Left ventricle myocardium superior (tissue), 1 donor: ENCODE measurements around the gene FAM3C. TPM values are rescaled to one million over a fixed set of nuclear protein-coding genes. Genes with fewer than 3 reads are reported as not detected.

Experiments used
- ATAC-seq: fragments of 200-7000 bp; cut with Tn5 transposase; one replicate; pipeline ENCODE4 v1.9.1; 2020; ENCODE audit warnings: mild to moderate bottlenecking, moderate library complexity
- DNase-seq: peaks from one replicate; pipeline ENCODE4 v3.0.0-alpha.2; 2020
- intact Hi-C: fragments of 100-400 bp; cut with micrococcal nuclease; formaldehyde crosslinking; loops from one replicate; pipeline ENCODE4 v1.11.0; 2022
- total RNA-seq: library from RNA; stranded (reverse); fragmentation: NEBNext Ultra II Directional; extraction: Animal tissue kit (Norgen Biotek cat#: 25700); gene quantifications from one replicate; pipeline ENCODE4 v1.2.1, GENCODE V29; 2021
- donor health status: DM: no; HTN: yes; CAD: no; lungs with severe emphysema.

FAM3C gene
- total RNA-seq, 1 donor from 2014 or later: 42.8 TPM

GRCh38 chr7:121385056-121385799 lies 10.9 kb downstream of the FAM3C start:
- DNase-seq (no peak), ATAC-seq (no peak)
- intact Hi-C loops: no loop called here

GRCh38 chr7:121384265-121384664 lies 11.8 kb downstream of the FAM3C start:
- peak; percentile 89 for ATAC-seq
- intact Hi-C loops: no loop called here

DNA sequence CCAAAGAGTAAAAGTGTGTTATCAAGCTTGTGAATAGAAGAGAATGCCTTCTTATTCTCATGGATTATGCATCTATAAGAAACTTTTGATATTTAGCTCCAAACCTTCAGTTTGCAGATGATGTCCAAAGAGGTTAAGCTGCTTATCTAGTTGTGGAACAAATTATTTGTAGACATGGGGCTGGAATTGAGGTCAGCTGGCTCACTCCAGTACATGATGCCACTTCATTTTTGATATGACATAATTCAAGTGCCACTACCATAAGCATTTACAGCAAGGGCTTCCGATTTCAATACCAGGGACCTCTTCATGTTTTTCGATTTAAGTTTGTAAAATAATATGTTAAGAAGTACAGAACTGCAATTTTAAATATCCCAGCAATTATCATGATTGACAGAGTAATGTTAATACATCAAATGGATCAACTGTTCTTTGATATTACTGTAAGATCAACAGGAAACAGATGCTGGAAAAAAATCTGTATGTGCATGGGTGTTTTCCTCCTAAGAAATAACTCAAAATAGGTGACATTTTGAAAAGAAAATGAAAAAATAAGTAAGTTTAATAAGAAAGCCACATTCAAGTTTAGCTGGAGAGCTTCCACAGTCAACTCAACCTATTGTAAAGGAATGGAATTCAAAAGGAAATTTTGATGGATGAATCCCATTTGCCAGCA lies 12.7 kb downstream of the FAM3C start:
- intact Hi-C loops: no loop called here
- DNase-seq (no peak), ATAC-seq (peak; percentile 74)

More at GRCh38 chr7:121384265-121384664, 11.8 kb downstream of the FAM3C start:
- DNase-seq: no peak

DNA sequence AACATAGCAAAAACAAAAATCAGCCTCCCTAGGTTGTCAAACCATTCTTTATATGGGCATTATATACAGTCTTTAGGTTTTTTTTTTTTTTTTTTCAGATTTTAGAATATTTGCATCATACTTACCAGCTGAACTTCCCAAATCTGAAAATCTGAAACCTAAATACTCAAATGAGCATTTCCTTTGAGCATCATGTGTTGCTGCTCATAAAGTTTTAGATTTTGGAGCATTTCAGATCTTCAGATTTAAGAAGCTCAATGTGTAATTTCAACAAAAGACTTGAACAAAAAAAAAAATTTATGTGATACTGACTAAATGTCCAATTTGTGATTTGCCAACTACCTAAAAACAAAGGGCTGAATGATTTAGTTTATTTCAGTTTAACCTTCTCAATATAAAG lies 13.6 kb downstream of the FAM3C start:
- ATAC-seq (no peak), DNase-seq (no peak)
- intact Hi-C loops: no loop called here

GRCh38 chr7:121379930-121380329 lies 16.2 kb downstream of the FAM3C start:
- ATAC-seq (no peak), DNase-seq (no peak)
- intact Hi-C loops: no loop called here

GRCh38 chr7:121376979-121377378 lies 19.1 kb downstream of the FAM3C start:
- intact Hi-C loops: no loop called here
- DNase-seq (no peak), ATAC-seq (no peak)

DNA sequence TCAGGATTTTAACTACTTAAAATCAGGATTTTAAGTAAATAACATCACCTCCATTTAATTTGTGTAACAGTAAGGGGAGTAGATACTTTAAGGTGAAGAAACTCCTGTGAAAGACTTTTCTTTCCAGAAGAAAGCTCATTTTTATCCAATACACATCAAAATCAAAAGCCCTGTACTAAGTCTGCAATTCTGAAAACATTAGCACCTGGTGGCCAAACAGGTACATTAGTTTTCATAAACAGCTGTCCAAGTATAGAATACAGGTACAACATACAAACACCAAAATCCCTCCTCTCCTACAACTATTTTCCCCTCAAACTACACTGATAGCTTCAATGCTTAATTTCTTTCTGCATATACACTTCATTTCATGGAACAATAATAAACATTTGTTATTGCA lies 22.9 kb downstream of the FAM3C start:
- intact Hi-C loops: no loop called here
- no peak for DNase-seq
- ATAC-seq: no peak

DNA sequence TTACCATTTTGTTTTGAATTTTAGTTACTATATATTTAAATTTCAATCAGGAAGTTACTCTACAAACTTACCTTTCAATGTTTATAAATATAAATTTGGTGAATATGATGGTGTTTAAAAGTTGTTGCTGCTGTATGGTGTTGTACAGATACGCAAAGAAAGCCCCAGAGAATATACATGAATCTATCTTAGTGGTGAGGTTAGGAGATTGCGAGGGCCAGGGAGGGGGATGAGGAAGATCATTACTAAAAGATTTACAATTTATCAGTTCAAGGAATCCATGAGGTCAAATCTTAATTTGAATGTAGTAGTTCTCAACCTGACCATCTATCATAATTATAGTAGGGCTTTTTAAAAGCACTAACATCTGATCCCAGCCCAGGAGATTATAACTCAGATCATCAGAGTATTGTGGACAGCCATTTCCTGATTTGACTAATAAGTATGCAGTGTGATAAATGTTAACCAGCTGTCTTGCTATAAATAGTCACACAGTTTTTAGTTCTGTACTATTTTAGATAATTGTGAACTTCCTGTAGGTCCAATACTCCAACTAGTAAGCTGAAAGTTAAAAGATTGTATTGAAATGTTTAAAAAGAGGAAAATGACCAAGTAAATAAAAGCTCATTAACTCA lies 23.6 kb downstream of the FAM3C start:
- peak; percentile 44 for ATAC-seq

DNA sequence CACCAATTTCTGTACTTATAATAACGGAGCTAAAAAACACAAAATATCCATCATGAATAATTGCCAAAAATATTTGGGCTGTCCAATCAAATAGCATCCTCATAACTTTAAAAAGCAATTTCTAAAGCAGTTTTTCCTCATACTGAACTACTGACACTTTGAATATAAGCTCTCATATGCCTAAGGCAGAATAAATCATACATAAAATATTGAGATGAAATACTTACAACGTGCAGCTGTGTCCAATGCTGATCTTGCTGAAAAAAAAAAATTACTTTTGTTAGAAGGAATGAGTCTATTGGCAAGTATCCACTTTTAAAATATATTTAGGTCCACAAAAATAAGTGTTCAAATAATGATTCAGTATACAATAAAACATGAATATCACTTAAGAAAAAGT lies 24.2 kb downstream of the FAM3C start:
- intact Hi-C loops: no loop called here
- DNase-seq (no peak), ATAC-seq (no peak)

More for the DNA sequence above, 23.6 kb downstream of the FAM3C start:
- intact Hi-C loops: no loop called here
- no peak for DNase-seq

- intact Hi-C loops: no loop called here
- ATAC-seq (no peak), DNase-seq (no peak)
Measured at GRCh38 chr7:121371367-121371766, 24.7 kb downstream of the FAM3C start.

DNA sequence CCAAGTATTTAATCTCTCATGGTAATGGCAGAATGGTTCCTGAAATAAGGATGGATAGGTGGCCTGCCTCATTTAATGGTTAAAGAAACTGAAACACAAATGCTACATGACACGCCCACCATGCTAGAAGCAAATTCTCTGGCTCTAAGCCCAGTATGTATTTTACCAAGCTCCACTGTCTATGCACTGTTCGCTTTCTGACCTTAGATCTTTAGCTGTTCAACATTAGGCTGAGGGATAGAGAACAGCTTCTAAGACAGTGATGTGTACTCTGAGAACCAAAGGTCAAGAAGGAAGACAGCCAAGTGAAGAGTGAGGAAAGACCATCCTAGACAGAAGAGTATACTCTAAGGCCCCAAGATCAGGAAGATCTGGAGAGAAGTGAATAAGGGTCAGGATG lies 26.6 kb downstream of the FAM3C start:
- DNase-seq: no peak
- intact Hi-C loops: no loop called here
- peak; percentile 54 for ATAC-seq

- intact Hi-C loops: loop anchor here (2.0 kb wide), 1 partner anchor 180 kb away; no protein-coding TSS in a partner anchor
- no peak for ATAC-seq
- DNase-seq: no peak
Measured at GRCh38 chr7:121366852-121367431, 29.2 kb downstream of the FAM3C start.

- ATAC-seq: no peak
- intact Hi-C loops: no loop called here
- no peak for DNase-seq
Measured at GRCh38 chr7:121360564-121360963, 35.5 kb downstream of the FAM3C start.

DNA sequence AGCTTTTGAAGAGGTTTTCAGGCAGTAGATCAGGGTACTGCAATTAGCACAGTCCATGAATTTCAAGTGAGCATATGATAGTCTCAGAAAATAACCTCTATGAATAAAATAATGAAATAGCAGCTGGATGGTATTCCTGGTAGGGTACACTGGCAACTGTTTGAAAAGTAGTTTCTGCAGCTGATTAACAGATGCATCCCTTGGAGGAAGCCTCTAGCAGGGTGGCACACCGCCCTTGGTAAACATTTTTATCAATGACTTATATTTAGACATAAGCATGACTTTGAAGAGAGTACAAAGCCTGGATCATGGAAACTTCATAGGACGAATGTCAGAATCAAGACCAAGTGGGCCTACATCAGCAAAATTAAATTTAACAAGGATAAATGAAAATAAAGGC lies 40.5 kb downstream of the FAM3C start:
- intact Hi-C loops: no loop called here
- peak; percentile 27 for ATAC-seq
- DNase-seq: no peak

GRCh38 chr7:121352323-121352722 lies 43.8 kb downstream of the FAM3C start:
- DNase-seq (no peak), ATAC-seq (no peak)
- intact Hi-C loops: no loop called here

DNA sequence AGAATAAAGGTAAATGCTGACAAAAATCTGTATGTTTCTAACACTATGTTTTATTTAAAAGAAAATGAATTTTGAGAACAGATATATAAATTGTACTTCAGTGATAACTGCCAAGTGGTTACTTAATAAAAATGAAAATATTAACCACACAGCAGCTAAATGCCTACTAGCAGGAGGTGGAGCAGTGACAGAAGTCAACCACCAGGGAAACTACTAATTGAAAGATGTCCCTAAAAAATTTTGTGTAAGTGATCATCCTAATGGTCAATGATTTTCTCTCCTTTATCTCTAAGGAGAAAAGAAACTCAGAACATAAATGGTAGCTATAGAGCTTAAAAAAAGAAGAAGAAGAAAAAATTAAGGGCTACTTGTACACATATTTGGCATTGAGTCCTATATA lies 44.4 kb downstream of the FAM3C start:
- intact Hi-C loops: no loop called here
- no peak for DNase-seq

DNA sequence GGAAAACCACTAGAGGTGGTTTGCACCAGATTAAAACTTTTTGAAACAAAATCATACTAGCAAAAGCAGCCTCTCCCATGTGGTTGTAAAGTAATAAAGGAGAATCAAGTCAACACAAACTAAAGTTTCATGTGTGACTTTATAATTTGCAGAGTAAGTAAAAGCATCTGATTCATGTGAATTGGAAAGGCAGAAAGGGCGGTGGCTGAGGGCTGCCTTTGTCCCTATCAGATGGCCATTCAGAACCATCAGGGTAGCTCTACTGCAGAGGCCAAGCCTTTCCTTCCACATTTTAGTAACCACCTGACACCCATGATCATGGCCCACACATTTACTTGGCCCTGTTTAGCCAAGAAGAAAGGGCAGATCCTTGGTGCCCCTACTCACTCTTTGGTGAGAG lies 51.6 kb downstream of the FAM3C start:
- intact Hi-C loops: no loop called here
- DNase-seq (no peak), ATAC-seq (no peak)

More for the DNA sequence above, 44.4 kb downstream of the FAM3C start:
- ATAC-seq: no peak

GRCh38 chr7:121344093-121344492 lies 52.0 kb downstream of the FAM3C start:
- intact Hi-C loops: no loop called here
- no peak for DNase-seq
- ATAC-seq: no peak

GRCh38 chr7:121343302-121343701 lies 52.8 kb downstream of the FAM3C start:
- DNase-seq (no peak), ATAC-seq (no peak)
- intact Hi-C loops: no loop called here

GRCh38 chr7:121342631-121343030 lies 53.5 kb downstream of the FAM3C start:
- no peak for DNase-seq
- intact Hi-C loops: no loop called here
- no peak for ATAC-seq
